ENCODE measurements around the gene KIR3DL2.

GRCh38 chr19:54877471-54877870 is 27.2 kb downstream of the KIR3DL2 start:
- no peak for TF ChIP-seq CTCF (IDR thresholded peaks at IDR 0.05)
- TF ChIP-seq POLR2AphosphoS5 (IDR thresholded peaks at IDR 0.05), result no peak
- no peak for TF ChIP-seq EP300 (IDR thresholded peaks at IDR 0.05)
- no peak for TF ChIP-seq POLR2A (IDR thresholded peaks at IDR 0.05)

Measured in gastroesophageal sphincter (tissue), 3 donors.